Measurements from ENCODE around the gene RPP25. TPM values are rescaled to one million over a fixed set of nuclear protein-coding genes. Genes with fewer than 3 reads are reported as not detected.
A peak's percentile ranks its signal among the peaks of the same experiment; 100 is the strongest.

RPP25 gene
- total RNA-seq, 2 donors from 2014 or later: 9.1 to 11.5 TPM

DNA sequence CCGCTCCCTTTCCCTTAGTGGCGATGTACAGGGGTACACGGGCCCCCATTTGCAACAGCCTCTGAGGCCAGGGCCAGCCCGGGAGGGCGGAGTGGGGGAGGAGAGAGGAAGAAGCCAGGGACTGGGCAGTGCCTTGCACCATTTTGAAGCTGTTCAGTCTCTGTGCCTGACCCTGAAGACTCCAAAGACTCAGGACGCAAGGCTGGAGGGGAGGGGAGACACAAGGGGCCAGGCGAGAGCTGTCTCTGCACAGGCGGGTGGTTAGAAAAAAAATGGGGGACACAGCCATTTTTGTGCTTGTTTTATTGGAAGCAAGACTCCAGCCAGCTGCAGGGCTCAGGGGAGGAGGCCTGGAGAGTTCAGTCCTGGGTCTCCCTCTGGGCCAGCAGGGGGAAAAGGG is 1.6 kb downstream of the RPP25 start:
- Histone ChIP-seq H3K9me3 (no peaks in the 10 kb centered on the region), H3K36me3 (replicated peaks in 1 of 2; ENCODE audit: insufficient read depth in 1 of 2, low read depth in 2 of 2) (no peaks in the 10 kb centered on the region), H3K27ac (no peak overlapping the region), H3K4me1 (peaks cover 49% of the 10 kb centered on the region), H3K27me3 (no peaks in the 10 kb centered on the region), H3K4me3 (no peak overlapping the region)
- no peak for TF ChIP-seq POLR2A (IDR thresholded peaks at IDR 0.05)
- intact Hi-C loops (cut with DNase I): no loop called here
- ATAC-seq (no peak), DNase-seq (no peak)
- 76 to 77% methylated on average over 8 of the region's 8 CpGs for WGBS, 2 donors

DNA sequence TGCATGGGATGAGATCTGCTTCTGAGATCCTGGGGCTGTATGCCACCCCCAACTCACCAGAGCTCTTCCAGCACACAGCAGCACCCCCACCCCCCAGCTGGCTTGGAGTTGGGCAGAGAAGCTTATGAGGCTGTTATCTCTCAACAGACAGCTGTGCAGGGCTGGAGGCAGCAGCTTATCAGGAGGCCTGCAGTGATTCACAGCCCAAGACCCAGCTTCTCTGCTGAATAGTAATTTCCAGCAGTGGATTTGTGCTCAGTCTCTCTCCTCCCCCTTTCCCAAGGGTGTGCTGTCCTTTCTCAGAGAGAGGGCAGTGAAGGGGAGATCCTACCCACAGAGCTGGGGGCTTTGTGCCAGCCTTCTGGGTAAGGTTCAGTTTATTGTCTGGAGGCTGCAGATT is 2.1 kb downstream of the RPP25 start:
- DNase-seq (peak in 1 of 4 donors; percentile 18), ATAC-seq (no peak)
- no peaks in the 10 kb centered on the region for H3K9me3 ChIP-seq
- H3K27me3 ChIP-seq: no peaks in the 10 kb centered on the region
- TF ChIP-seq, protein P1, sequence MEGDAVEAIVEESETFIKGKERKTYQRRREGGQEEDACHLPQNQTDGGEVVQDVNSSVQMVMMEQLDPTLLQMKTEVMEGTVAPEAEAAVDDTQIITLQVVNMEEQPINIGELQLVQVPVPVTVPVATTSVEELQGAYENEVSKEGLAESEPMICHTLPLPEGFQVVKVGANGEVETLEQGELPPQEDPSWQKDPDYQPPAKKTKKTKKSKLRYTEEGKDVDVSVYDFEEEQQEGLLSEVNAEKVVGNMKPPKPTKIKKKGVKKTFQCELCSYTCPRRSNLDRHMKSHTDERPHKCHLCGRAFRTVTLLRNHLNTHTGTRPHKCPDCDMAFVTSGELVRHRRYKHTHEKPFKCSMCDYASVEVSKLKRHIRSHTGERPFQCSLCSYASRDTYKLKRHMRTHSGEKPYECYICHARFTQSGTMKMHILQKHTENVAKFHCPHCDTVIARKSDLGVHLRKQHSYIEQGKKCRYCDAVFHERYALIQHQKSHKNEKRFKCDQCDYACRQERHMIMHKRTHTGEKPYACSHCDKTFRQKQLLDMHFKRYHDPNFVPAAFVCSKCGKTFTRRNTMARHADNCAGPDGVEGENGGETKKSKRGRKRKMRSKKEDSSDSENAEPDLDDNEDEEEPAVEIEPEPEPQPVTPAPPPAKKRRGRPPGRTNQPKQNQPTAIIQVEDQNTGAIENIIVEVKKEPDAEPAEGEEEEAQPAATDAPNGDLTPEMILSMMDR (IDR thresholded peaks at IDR 0.05): no peak
- TF ChIP-seq POLR2A (IDR thresholded peaks at IDR 0.05): no peak
- no peak overlapping the region for H3K27ac ChIP-seq
- peaks cover 44% of the 10 kb centered on the region for H3K4me1 ChIP-seq
- H3K4me3 ChIP-seq: no peak overlapping the region
- intact Hi-C loops (cut with DNase I): loop anchor here (5.0 kb wide), 1 partner anchor 182 kb away; no protein-coding TSS in a partner anchor
- no peaks in the 10 kb centered on the region for H3K36me3 ChIP-seq (replicated peaks in 1 of 2; ENCODE audit: insufficient read depth in 1 of 2, low read depth in 2 of 2)

DNA sequence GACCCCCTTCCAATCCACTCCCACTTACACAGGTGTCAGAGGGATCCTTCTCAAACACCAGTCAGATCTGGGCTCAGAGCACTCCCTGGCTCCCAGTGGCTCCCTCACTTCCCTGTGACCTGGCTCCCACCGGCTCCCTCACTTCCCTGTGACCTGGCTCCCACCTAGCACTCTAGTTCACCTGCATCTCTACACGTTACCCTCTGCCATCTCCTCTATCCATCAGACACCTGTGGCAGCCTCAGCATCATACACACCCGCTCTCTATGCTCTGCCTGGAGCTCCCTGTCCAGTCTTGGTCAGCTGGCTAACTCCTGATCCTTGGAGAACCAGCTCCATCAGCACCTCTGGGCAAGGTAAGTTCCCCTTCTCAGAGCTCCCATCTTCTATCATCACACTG is 5.6 kb downstream of the RPP25 start:
- DNase-seq: no peak
- no peak overlapping the region for H3K4me3 ChIP-seq
- H3K4me1 ChIP-seq: peaks cover 22% of the 10 kb centered on the region
- H3K36me3 ChIP-seq (replicated peaks in 1 of 2; ENCODE audit: insufficient read depth in 1 of 2, low read depth in 2 of 2): no peaks in the 10 kb centered on the region
- intact Hi-C loops (cut with DNase I): loop anchor here (5.0 kb wide), 1 partner anchor 179 kb away; no protein-coding TSS in a partner anchor
- WGBS, 2 donors: 57 to 61% methylated on average over 3 of the region's 3 CpGs
- H3K27me3 ChIP-seq: no peaks in the 10 kb centered on the region
- H3K9me3 ChIP-seq: no peaks in the 10 kb centered on the region
- no peak overlapping the region for H3K27ac ChIP-seq
- no peak for TF ChIP-seq POLR2A (IDR thresholded peaks at IDR 0.05)
- TF ChIP-seq, protein P1 (IDR thresholded peaks at IDR 0.05): no peak
- ATAC-seq: no peak

DNA sequence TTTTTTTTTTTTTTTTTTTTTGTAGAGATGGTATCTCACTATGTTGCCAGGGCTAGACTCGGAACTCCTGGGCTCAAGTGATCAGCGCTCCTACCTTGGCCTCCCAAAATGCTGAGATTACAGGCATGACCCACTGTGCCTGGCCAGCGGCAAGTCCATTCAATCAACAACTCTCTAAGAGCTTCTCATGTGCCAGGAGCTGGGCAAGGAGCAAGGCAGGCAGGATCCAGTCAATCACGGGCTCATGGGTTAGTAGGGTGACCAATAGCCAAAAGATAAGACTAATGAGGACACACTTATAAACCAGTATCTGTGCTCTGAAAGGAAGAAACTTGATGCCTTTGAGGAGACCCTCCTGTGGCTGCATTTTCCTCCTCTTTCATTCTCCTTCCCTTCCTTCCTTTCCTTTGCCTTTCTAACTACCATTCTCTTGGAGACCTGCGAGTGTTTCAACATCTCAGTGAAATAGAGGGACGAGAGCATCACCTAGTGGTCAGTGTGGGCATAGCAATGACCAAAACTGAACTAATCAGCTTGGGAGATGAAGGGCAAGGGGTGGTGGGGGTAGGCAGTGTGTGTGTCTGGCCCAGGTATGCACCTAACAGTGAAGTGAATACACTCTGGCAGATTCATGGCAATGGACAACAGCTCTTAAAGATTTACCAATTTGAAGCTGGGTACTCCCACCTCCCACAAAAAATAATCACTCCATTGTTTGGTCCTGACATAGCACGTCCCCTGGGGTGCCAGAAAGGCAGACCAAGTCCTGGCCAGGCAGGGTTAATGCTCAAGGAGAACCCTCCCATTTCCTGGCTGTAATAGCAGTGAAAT is 6.3 kb downstream of the RPP25 start:
- H3K36me3 ChIP-seq (replicated peaks in 1 of 2; ENCODE audit: insufficient read depth in 1 of 2, low read depth in 2 of 2): no peaks in the 10 kb centered on the region
- DNase-seq (peak; percentile 78 to 89 (median 84)), ATAC-seq (peak; percentile 92)
- no peak overlapping the region for H3K27ac ChIP-seq
- 19 to 44% methylated on average over 5 to 7 of the region's 7 CpGs for WGBS, 2 donors
- H3K9me3 ChIP-seq: no peaks in the 10 kb centered on the region
- intact Hi-C loops (cut with DNase I): loop anchor here (5.0 kb wide), 1 partner anchor 178 kb away; no protein-coding TSS in a partner anchor
- no peaks in the 10 kb centered on the region for H3K27me3 ChIP-seq
- TF ChIP-seq, protein P1 (IDR thresholded peaks at IDR 0.05): peak; percentile 92 to 99 (median 98)
- TF ChIP-seq POLR2A (IDR thresholded peaks at IDR 0.05): no peak
- H3K4me3 ChIP-seq: no peak overlapping the region
- peaks cover 15% of the 10 kb centered on the region for H3K4me1 ChIP-seq

DNA sequence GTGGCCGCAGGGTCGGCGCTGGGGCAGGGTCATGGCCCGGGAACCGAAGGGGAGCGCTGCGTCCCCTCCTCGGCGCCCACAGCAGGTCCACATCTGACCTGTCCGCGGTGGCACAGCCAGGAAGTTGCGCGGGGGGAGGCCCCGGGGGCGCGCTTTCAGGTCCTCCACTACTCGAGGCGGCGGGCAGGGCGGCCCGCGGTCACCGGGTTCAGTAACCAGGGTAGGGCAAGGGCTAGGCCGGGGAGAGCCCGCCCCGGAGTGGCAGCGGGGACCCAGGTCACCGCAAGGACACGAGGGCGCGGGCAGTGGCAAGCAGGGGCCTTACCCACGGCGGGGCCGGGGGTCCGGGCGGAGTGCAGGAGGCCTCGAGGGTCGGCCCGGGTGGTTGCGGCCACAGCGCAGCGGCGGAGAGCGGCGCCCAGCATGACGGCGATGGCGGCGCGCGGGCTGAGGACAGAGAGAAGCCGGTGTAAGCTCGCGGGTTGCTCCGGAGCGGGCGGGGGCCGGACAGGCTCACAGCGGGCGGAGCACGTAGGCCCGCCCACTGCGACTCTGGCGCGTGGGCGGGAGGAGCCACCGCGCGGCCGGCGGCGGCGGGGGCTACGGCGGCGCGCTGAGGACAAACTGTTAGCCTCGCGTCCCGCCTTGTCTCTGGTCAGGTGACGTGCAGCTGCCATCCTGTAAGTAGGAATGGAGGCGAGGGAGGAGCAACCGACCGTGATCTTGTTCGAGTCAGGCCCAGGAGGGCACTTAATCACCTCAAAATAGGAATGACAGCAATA is 18.8 kb downstream of the RPP25 start, which contains the start of gene COX5A:
TSS of gene COX5A (minus strand) at position 484 of the 782 bp plus-strand sequence. CDS start at position 425, 59 bp downstream.
- H3K36me3 ChIP-seq (replicated peaks in 1 of 2; ENCODE audit: insufficient read depth in 1 of 2, low read depth in 2 of 2): no peaks in the 10 kb centered on the region
- WGBS, 2 donors: 0% methylated on average over 3 to 68 of the region's 85 CpGs
- H3K27ac ChIP-seq: peak within 1 kb of the TSS; percentile 84 to 98 (median 95)
- no peaks in the 10 kb centered on the region for H3K27me3 ChIP-seq
- peak; percentile 87 to 90 (median 90) for TF ChIP-seq POLR2A (IDR thresholded peaks at IDR 0.05)
- TF ChIP-seq, protein P1 (IDR thresholded peaks at IDR 0.05): peak in 2 of 7 experiments; percentile 13
- intact Hi-C loops (cut with DNase I): no loop called here
- ATAC-seq (peak; percentile 97), DNase-seq (peak; percentile 94 to 97 (median 96))
- peaks cover 29% of the 10 kb centered on the region for H3K4me1 ChIP-seq
- peak within 1 kb of the TSS; percentile 92 to 100 for H3K4me3 ChIP-seq
- no peaks in the 10 kb centered on the region for H3K9me3 ChIP-seq

Data from body of pancreas (tissue), 4 donors.